ENCODE data around the gene FXYD4. TPM values are rescaled to one million over a fixed set of nuclear protein-coding genes. Genes with fewer than 3 reads are reported as not detected.
"Not testable (repeated sequence)": the region's sequence is repeated elsewhere in the genome, so short reads cannot be mapped to it uniquely, and the experiment has no call there.

Gene FXYD4
- total RNA-seq, 1 donor from 2014 or later: not detected

GRCh38 chr10:43407576-43408330 lies 36.3 kb downstream of the FXYD4 start:
- DNase-seq (ENCODE audit: low spot score) (peak; percentile 97), ATAC-seq (peak; percentile 90)
- intact Hi-C loops (cut with DNase I): no loop called here

- DNase-seq (ENCODE audit: low spot score) (no peak), ATAC-seq (peak; percentile 3)
- intact Hi-C loops (cut with DNase I): no loop called here
Measured at GRCh38 chr10:43408331-43408709, 36.9 kb downstream of the FXYD4 start.

DNA sequence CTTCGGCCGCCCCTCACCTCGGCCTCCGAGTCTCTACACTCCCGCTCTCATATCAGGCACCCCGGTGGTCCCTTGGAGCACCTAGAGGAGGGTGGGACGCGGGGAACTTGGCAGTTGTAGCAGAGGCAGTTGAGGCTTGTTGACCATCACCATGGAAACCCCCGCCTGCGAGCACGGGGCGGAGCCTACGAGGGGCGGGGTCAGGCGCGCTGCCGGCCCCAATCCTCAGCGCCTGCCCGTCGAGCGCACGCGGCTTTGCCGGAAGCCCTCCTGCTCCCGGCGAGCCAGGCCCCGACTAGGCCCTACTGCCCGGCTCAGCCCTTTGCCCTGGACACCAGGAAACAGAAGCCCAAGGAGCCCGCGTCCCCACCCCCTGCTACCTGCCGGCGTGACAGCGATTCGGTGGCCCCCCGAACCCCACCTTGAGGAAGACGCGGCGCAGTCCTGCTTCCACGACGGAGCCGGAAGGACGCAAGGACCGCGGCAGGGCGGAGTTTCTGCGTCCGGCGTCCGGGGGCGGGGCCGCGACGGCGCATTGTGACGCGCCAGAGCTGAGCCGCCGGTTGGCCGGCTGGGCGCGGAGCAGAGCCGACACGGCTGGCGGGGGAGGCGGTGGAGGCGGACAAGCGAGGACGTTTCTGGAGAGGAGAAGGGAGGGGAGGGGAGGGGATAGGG lies 37.4 kb downstream of the FXYD4 start, which contains the start of gene HNRNPF:
Gene HNRNPF, minus strand, starts transcription at position 477 of the 675 bp plus-strand sequence. CDS start 21,302 bp downstream, outside the sequence.
- DNase-seq (ENCODE audit: low spot score) (peak; percentile 96), ATAC-seq (peak; percentile 90)
- intact Hi-C loops (cut with DNase I): no loop called here

DNA sequence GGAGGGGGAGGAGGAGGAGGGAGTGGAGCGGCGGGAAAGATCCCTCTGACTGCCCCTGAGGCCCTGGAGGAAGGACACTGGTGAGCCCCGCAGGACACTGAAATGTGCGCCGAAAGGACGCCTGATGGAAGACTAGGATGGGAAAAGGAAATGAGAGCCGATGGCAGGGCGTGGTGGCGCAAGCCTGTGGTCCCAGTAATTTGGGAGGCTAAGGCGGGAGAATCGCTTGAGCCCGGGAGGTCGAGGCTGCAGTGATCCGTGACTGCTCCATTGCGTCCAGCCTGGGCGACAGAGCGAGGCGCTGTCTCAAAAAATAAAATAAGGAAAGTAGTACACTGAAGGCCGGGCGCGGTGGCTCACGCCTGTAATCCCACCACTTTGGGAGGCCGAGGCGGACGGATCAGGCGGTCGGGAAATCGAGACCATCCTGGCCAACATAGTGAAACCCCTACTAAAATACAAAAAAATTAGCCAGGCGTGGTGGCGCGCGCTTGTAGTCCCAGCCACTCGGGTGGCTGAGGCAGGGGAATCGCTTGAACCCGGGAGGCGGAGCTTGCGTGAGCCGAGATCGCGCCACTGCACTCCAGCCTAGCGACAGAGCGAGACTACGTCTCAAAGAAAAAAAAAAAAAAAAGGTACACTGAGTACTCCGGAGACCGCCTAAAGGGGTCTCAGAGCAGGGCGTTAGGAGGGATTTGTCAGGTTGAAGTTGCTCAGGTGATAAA lies 38.1 kb downstream of the FXYD4 start:
- intact Hi-C loops (cut with DNase I): no loop called here
- ATAC-seq (no peak), DNase-seq (ENCODE audit: low spot score) (peak; percentile 69)

DNA sequence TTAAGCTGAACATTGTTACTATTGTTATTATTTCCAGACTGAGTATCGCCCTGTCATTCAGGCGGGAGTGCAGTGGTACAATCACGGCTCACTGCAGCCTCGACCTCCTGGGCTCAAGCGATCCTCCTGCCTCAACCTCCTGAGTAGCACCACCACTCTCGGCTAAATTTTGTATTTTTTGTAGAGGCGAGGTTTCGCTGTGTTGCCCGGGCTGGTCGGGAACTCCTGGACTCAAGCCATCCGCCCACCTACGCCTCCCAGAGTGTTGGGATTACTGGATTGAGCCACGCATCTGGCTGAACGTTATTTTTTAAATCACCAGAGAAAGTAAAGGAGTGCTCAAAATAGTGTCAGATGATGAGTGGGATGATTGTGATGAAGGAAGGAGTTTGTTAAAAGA lies 38.9 kb downstream of the FXYD4 start:
- no peak for ATAC-seq
- intact Hi-C loops (cut with DNase I): no loop called here
- no peak for DNase-seq (ENCODE audit: low spot score)

DNA sequence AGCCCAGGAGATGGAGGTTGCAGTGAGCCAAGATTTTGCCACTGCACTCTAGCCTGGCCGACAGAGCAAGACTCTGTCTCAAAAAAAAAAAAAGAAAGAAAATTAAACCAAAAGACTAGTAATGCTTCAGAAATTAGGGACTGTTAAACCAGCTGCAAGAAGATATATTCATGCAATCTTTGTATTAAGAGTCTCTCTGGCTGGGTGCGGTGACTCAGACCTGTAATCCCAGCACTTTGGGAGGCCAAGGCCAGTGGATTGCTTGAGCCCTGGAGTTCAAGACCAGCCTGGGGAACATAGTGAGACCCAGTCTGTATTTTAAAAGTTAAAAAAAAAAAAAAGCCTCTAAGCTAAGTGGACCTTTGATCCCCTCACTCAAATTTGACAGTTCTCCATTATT lies 40.1 kb downstream of the FXYD4 start:
- intact Hi-C loops (cut with DNase I): no loop called here
- DNase-seq (ENCODE audit: low spot score): no peak
- no peak for ATAC-seq

- intact Hi-C loops (cut with DNase I): no loop called here
Measured at GRCh38 chr10:43415544-43415943, 44.1 kb downstream of the FXYD4 start.

GRCh38 chr10:43417950-43418768 lies 46.7 kb downstream of the FXYD4 start:
- no peak for ATAC-seq
- intact Hi-C loops (cut with DNase I): no loop called here

More at GRCh38 chr10:43415544-43415943, 44.1 kb downstream of the FXYD4 start:
- ATAC-seq (no peak), DNase-seq (ENCODE audit: low spot score) (no peak)

GRCh38 chr10:43419997-43420368 lies 48.5 kb downstream of the FXYD4 start:
- intact Hi-C loops (cut with DNase I): no loop called here
- DNase-seq (ENCODE audit: low spot score): peak; percentile 62
- ATAC-seq: no peak

More at GRCh38 chr10:43417950-43418768, 46.7 kb downstream of the FXYD4 start:
- no peak for DNase-seq (ENCODE audit: low spot score)

DNA sequence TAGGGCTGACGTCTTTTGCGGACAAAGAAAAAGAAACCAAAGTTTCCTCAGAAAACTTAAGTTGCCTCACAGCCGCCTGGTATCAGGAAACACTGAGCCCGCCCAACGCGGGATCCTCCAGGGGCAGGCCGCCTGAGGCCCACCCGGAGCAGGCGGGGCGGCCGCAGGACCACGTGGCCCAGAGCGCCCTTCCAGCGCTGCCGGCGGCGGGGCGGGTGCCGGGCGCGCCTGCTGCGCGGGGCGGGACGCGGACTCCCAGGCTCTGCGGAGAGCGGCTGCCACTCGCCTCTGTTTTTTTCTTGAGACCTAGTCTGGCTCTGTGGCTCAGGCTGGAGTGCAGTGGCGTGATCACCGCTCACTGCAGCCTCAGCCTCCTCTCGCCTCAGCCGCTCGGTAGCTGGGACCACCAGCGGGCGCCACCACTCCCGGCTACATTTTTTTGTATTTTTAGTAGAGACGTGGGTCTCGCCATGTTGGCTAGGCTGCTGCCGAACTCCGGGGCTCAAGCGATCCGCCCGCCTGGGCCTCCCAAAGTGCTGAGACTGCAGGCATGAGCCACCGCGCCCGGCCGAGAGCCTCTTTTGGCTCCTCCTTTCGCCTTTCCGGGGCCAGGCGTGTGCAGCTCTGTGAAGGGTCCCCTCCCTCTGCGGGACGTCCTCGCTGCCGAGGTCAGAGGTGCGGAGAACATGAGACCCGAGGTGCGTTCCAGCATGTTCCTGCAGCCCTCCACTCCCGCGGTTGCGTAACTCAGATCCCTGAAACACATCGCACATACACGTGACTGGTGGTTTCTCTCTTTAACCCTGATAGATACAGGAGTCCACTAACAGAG lies 49.1 kb downstream of the FXYD4 start:
- ATAC-seq (peak; percentile 96), DNase-seq (ENCODE audit: low spot score) (peak; percentile 93)
- intact Hi-C loops (cut with DNase I): no loop called here

- intact Hi-C loops (cut with DNase I): no loop called here
- no peak for ATAC-seq
Measured at GRCh38 chr10:43421201-43421507, 49.7 kb downstream of the FXYD4 start.

DNA sequence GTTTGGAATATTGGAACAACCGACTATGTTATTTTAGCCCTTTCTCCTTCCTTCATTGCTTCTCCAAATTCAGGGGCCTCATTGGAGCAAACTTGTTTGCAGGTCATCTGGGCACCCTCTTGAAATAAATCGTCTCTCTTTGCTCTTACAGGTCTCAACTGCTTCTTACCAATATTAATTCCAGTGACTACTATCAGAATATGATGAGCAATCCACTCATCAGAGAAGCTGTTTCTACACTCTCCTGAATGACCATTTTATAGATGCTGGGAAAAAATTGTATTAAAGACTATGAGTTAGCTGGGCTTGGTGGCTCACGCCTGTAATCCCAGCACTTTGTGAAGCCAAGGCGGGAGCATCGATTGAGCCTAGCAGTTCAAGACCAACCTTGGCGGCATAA lies 50.1 kb downstream of the FXYD4 start:
- ATAC-seq: no peak
- intact Hi-C loops (cut with DNase I): no loop called here
- no peak for DNase-seq (ENCODE audit: low spot score)

More at GRCh38 chr10:43421201-43421507, 49.7 kb downstream of the FXYD4 start:
- no peak for DNase-seq (ENCODE audit: low spot score)

- DNase-seq (ENCODE audit: low spot score); intact Hi-C loops (cut with DNase I): not testable (repeated sequence)
Measured at GRCh38 chr10:43421944-43422343, 50.5 kb downstream of the FXYD4 start.

DNA sequence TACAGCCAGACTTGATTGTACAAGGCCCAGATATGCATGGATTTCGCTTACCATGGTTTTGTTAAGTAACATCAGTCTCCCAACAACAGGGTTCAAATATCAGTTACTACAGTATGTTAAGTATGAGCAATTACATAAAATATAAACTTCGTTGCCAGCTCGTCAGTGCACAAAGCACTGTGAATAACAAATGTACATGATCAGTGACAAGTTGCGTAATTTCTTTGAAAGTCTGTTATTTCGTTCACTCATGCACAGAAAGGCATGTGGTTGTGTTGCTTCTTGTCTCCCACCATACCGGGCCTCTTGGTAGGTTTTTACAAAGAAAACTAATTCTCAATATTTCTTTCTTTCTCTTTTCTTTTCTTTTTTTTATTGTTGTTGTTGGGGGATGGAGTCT lies 53.0 kb downstream of the FXYD4 start:
- DNase-seq (ENCODE audit: low spot score): no peak
- no peak for ATAC-seq
- intact Hi-C loops (cut with DNase I): no loop called here

More at GRCh38 chr10:43421944-43422343, 50.5 kb downstream of the FXYD4 start:
- ATAC-seq: not testable (repeated sequence)

All from sciatic nerve (tissue), 2 donors.